ENCODE results near the gene ADRB1. TPM values are rescaled to one million over a fixed set of nuclear protein-coding genes. Genes with fewer than 3 reads are reported as not detected.

Gene ADRB1
- total RNA-seq, 6 donors from 2014 or later = 18.9 to 37.2 (median 26.8) TPM

DNA sequence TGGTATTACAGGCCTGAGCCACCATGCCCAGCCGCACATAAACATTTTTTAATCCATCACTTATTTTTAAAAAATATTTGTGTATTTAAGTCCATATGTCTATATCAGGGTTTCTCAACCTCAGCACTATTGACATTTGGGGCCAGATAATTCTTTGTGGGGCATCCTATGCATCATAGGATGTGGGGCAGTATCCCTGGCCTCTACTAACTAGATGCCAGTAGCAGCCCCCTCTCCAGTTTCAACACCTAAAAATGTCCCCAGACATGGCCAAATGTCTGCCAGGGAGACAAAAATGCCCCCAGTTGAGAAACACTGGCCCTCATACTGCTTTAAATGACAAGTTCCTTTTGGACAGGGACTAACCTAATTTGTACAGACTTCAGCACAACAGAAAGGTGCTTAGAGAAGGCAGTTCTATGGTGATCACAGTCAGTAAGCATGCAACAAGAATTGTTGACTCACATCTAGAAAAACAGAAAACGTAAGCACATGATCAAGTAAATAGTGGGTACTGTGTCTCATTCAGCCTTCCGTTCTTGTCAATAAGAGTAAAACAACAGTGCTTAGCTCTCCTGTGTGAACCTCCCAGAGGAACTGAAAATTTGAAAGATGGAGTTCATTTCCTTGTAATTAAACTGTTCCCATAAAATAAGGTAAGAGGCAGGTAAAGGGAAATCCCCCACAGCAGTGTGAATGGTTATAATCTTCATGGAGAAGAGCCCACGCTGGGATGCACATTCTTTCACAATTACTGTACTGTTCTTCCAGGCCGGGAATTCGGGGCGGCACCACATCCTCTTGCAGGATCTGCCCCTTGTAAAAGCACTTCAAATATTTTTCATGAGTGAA is 17.3 kb upstream of the ADRB1 start:
- 51 to 52% methylated on average over 7 of the region's 7 CpGs for WGBS, 2 donors
- ATAC-seq (ENCODE audit: low FRiP score in 2 of 2) = peak in 1 of 2 donors; percentile 18
- Histone ChIP-seq H3K4me1 (peaks cover 32 to 50% (median 40%) of the 10 kb centered on the region in 4 donors), H3K36me3 (no peaks in the 10 kb centered on the region), H3K27ac (peak overlapping the region; percentile 65 to 83 (median 75)), H3K27me3 (no peaks in the 10 kb centered on the region), H3K4me3 (peak overlapping the region in 1 of 4 donors; percentile 2), H3K9me3 (no peaks in the 10 kb centered on the region)
- no peak for TF ChIP-seq POLR2A (IDR thresholded peaks at IDR 0.05)
- peak in 2 of 4 donors; percentile 60 to 72 for TF ChIP-seq EP300 (IDR thresholded peaks at IDR 0.05)
- TF ChIP-seq, protein P1, sequence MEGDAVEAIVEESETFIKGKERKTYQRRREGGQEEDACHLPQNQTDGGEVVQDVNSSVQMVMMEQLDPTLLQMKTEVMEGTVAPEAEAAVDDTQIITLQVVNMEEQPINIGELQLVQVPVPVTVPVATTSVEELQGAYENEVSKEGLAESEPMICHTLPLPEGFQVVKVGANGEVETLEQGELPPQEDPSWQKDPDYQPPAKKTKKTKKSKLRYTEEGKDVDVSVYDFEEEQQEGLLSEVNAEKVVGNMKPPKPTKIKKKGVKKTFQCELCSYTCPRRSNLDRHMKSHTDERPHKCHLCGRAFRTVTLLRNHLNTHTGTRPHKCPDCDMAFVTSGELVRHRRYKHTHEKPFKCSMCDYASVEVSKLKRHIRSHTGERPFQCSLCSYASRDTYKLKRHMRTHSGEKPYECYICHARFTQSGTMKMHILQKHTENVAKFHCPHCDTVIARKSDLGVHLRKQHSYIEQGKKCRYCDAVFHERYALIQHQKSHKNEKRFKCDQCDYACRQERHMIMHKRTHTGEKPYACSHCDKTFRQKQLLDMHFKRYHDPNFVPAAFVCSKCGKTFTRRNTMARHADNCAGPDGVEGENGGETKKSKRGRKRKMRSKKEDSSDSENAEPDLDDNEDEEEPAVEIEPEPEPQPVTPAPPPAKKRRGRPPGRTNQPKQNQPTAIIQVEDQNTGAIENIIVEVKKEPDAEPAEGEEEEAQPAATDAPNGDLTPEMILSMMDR (IDR thresholded peaks at IDR 0.05) = no peak
- peak; percentile 29 to 53 for TF ChIP-seq POLR2AphosphoS5 (IDR thresholded peaks at IDR 0.05)
- DNase-seq = peak in 1 of 2 donors; percentile 50

DNA sequence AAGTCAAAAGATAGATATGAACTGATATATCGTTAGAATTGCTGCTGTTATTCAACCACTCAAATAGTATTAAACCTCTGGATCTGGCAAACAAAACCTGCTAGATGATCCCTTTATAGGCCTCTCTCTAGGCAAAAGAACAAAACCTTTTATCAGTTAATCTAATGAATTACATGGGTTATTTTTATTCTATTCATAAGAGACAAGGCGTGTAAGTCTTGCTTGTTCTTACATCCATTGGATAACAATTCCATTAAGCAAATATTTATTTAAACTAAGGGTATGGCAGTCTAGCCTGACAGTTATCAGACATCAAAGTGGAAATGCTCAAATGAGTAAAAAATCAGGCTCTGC is 16.6 kb upstream of the ADRB1 start:
- no peaks in the 10 kb centered on the region for H3K27me3 ChIP-seq
- H3K4me1 ChIP-seq = peaks cover 30 to 48% (median 38%) of the 10 kb centered on the region in 4 donors
- TF ChIP-seq EP300 (IDR thresholded peaks at IDR 0.05) = no peak
- TF ChIP-seq, protein P1 (IDR thresholded peaks at IDR 0.05) = no peak
- no peak for TF ChIP-seq POLR2A (IDR thresholded peaks at IDR 0.05)
- no peak for TF ChIP-seq POLR2AphosphoS5 (IDR thresholded peaks at IDR 0.05)
- no peaks in the 10 kb centered on the region for H3K36me3 ChIP-seq
- ATAC-seq (ENCODE audit: low FRiP score in 2 of 2) = no peak
- WGBS, 2 donors = 44 to 51% methylated on average over 2 of the region's 2 CpGs
- H3K27ac ChIP-seq = peak overlapping the region in 3 of 4 donors; percentile 72 to 83 (median 78)
- H3K4me3 ChIP-seq = peak overlapping the region in 1 of 4 donors; percentile 2
- no peaks in the 10 kb centered on the region for H3K9me3 ChIP-seq
- DNase-seq = no peak

DNA sequence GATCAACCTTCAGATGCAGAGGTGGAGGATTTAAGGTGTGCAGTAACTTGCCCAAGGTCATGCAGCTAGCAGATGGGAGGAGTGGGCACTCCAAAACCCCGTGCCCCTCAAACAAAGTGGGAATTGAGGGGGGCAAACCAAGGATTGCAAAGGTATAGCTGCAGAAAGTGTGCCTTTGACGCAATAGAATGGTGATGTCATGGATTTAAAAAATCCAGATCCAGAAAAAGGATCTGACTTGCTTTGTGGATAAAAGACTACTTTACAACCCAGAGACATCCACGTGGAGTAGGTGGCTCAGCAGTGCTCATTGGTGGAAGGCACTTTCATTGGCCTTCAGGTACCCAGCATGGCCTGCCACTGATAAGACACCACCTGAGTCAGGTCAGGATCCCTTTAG is 15.7 kb upstream of the ADRB1 start:
- no peak overlapping the region for H3K4me3 ChIP-seq
- TF ChIP-seq, protein P1 (IDR thresholded peaks at IDR 0.05) = no peak
- TF ChIP-seq POLR2AphosphoS5 (IDR thresholded peaks at IDR 0.05) (no peak), EP300 (IDR thresholded peaks at IDR 0.05) (no peak), POLR2A (IDR thresholded peaks at IDR 0.05) (no peak)
- peak overlapping the region in 3 of 4 donors; percentile 72 to 83 (median 78) for H3K27ac ChIP-seq
- ATAC-seq (ENCODE audit: low FRiP score in 2 of 2) (no peak), DNase-seq (no peak)
- no peaks in the 10 kb centered on the region for H3K36me3 ChIP-seq
- H3K27me3 ChIP-seq = no peaks in the 10 kb centered on the region
- 87 to 89% methylated on average over 3 of the region's 3 CpGs for WGBS, 2 donors
- no peaks in the 10 kb centered on the region for H3K9me3 ChIP-seq
- H3K4me1 ChIP-seq = peaks cover 28 to 43% (median 32%) of the 10 kb centered on the region in 4 donors

DNA sequence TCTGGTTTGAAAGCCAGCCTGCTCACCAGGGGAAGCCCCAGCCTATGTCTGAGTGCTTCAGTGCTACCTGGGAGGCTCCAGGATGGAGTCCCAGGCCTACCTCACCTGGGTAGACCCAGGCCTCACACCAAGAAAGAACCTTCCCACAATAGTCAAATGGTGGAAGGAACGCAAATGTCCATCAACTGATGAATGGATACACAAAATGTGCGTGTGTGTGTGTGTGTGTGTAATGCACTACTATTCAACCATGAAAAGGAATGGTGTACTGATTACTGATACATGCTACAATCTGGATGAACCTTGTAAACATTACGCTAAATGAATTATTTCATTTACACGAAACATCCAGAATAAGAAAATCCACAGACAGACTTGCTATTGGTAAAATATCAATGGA is 15.2 kb upstream of the ADRB1 start:
- Histone ChIP-seq H3K4me1 (peaks cover 28 to 38% (median 32%) of the 10 kb centered on the region in 4 donors), H3K36me3 (no peaks in the 10 kb centered on the region), H3K27ac (peak overlapping the region in 2 of 4 donors; percentile 72 to 83), H3K4me3 (no peak overlapping the region), H3K27me3 (no peaks in the 10 kb centered on the region), H3K9me3 (no peaks in the 10 kb centered on the region)
- 92 to 100% methylated on average over 4 of the region's 4 CpGs for WGBS, 2 donors
- DNase-seq (no peak), ATAC-seq (ENCODE audit: low FRiP score in 2 of 2) (no peak)
- TF ChIP-seq POLR2AphosphoS5 (IDR thresholded peaks at IDR 0.05) (no peak), EP300 (IDR thresholded peaks at IDR 0.05) (no peak), POLR2A (IDR thresholded peaks at IDR 0.05) (no peak)
- TF ChIP-seq, protein P1 (IDR thresholded peaks at IDR 0.05) = no peak

Data from upper lobe of left lung (tissue), 6 donors.